HG02571 (cell line): ENCODE measurements around the gene ATAD5.

Source experiments
- ATAC-seq: cut with Tn5 transposase; IDR thresholded peaks from one replicate; pipeline ENCODE4 v1.9.1; 2021; ENCODE audit warnings: mild to moderate bottlenecking, moderate library complexity; ENCODE audit not compliant: unreplicated experiment

Gene ATAD5

DNA sequence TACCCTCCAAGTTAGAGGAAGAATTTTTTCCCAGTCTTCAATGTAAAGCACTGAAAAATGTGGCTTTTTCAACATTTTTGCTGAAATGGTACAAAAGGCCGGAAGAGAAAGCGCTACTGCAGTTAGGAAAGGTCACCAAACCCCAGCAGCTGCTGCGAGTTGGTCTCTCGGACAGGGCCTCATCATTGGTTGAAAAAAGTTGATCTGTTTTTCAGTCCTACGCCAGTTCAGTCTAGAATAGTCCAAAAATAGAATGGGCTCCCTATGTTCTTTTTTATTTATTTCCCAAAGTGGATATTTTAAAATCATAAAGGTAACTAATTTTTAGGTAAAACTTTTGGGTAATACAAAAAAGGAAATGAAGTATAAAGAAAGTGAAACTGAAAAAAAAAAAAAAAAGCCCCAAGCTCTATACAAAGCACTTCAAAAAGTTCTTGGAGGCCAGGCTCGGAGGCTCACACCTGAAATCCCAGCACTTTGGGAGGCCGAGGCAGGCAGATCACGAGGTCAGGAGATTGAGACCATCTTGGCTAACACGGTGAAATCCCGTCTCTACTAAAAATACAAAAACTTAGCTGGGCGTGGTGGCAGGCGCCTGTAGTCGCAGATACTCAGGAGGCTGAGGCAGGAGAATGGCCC is 107.4 kb downstream of the ATAD5 start:
- no peak for ATAC-seq

GRCh38 chr17:30942308-30943079 is 110.7 kb downstream of the ATAD5 start:
- no peak for ATAC-seq
